Left ventricle myocardium superior (tissue), 1 donor: Measurements from ENCODE around the gene ENPP5. TPM values are rescaled to one million over a fixed set of nuclear protein-coding genes. Genes with fewer than 3 reads are reported as not detected.

Experiments
- ATAC-seq: fragments of 200-7000 bp; cut with Tn5 transposase; one replicate; pipeline ENCODE4 v1.9.1; 2020; ENCODE audit warnings: mild to moderate bottlenecking, moderate library complexity
- DNase-seq: peaks from one replicate; pipeline ENCODE4 v3.0.0-alpha.2; 2020
- intact Hi-C: fragments of 100-400 bp; cut with micrococcal nuclease; formaldehyde crosslinking; loops from one replicate; pipeline ENCODE4 v1.11.0; 2022
- total RNA-seq: library from RNA; stranded (reverse); fragmentation: NEBNext Ultra II Directional; extraction: Animal tissue kit (Norgen Biotek cat#: 25700); gene quantifications from one replicate; pipeline ENCODE4 v1.2.1, GENCODE V29; 2021
- donor health status: DM: no; HTN: yes; CAD: no; lungs with severe emphysema.

ENPP5 gene
- total RNA-seq, 1 donor from 2014 or later: 3.2 TPM

GRCh38 chr6:46118836-46119235 is 51.9 kb downstream of the ENPP5 start:
- intact Hi-C loops: no loop called here

GRCh38 chr6:46118157-46118556 is 52.6 kb downstream of the ENPP5 start:
- intact Hi-C loops: no loop called here
- DNase-seq: no peak
- no peak for ATAC-seq

More at GRCh38 chr6:46118836-46119235, 51.9 kb downstream of the ENPP5 start:
- no peak for DNase-seq
- ATAC-seq: no peak

GRCh38 chr6:46116289-46116688 is 54.5 kb downstream of the ENPP5 start:
- intact Hi-C loops: no loop called here
- DNase-seq (no peak), ATAC-seq (no peak)

- ATAC-seq: no peak
- intact Hi-C loops: no loop called here
- no peak for DNase-seq
Measured at GRCh38 chr6:46115634-46116033, 55.1 kb downstream of the ENPP5 start.

DNA sequence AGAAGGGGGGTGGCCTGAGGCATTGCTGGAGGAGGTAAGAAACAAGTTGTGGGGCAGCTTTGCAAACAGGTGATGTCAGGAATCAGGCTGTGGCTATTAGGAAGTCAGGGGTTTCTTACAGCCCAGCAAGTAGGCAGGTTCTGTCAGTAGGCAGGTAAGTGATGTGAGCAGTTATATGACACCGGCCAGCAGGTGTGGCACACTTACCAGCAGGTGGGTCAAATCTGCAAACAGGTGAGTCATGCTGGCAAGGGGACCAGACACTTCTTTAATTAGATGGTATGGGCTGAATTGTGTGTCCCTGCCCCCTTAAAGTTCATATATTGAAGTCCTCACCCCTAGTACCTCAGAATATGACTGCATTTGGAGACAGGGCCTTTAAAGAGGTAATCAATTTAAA is 57.4 kb downstream of the ENPP5 start:
- DNase-seq (no peak), ATAC-seq (no peak)
- intact Hi-C loops: no loop called here

Other genes with a start within 250 kb of the ENPP5 start
- gene CLIC5, start 155.1 kb downstream of the ENPP5 start, total RNA-seq: 272 TPM
- 21.3 TPM for gene ENPP4, start 41.0 kb downstream of the ENPP5 start, total RNA-seq